HG02642 (cell line): Measurements from ENCODE around the gene ATF7.
"Not testable (repeated sequence)": the region's sequence is repeated elsewhere in the genome, so short reads cannot be mapped to it uniquely, and the experiment has no call there.

Source experiments
- ATAC-seq: cut with Tn5 transposase; IDR thresholded peaks from one replicate; pipeline ENCODE4 v1.9.1; 2021; ENCODE audit warnings: mild to moderate bottlenecking; ENCODE audit not compliant: unreplicated experiment, poor library complexity

Gene ATF7

DNA sequence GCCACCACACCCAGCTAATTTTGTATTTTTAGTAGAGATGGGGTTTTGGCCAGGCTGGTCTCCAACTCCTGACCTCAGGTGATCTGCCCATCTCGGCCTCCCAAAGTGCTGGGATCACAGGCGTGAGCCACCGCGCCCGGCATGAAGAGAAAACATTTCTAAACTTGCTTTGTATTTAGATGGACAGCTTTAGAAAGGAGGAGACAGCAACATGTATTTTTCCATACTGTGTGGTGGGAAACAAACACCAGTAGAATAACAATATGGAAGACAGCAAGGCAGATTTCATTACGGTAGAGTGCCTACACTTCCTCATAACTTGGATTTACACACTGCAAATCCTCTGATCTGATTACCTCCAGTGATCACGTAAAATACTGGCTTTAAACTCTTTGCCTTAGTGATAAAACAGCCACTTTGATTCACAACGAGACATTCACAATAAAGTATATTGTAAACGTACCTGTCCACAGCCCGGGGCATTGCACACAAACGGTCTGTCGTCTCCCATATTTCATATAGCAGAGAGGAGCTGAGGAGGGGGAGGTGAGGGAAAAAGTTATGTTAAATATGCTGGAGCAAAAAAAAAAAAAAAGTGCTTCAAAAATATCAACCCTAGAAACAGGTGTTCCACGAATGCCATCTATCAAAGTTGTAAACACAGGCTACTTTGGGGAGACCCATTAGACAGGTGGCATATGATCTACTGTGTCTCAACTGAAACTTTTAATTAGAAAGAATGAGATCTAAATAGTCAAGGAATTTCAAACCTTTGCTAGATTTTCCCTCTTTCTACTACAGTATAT lies 25.5 kb downstream of the ATF7 start:
- ATAC-seq, result no peak

DNA sequence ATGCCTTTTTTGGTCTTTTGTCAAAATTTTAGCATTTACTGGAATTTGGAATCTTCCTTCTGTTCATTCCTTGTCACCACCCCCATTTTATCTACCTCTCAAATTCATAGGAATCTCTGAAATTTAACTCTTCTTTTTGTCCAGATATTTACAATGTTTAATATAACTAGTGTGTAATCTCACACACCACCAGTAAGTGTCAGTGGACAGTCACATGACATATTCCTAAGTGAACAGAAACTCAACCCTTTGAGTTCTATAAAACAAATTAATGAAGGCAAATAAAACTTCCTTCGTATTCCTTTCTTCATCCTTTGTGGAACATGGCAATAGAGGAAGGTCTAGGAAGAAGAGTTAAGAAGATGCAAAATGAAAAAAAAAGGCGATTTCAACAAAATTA lies 26.6 kb downstream of the ATF7 start:
- no peak for ATAC-seq

DNA sequence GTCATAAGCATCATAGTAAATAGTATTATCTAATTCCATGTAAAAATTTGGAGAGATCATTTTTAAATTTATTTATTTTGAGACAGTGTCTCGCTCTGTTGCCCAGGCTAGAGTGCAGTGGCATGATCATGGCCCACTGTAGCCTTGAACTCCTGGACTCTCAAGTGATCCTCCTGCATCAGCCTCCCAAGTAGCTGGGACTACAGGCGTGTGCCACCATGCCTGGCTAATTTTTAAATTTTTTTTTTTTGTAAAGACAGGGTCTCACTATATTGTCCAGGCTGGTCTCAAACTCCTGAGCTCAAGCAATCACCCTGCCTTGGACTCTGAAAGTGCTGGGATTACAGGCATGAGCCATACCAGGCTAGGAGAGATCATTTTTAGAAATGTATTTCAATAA lies 27.2 kb downstream of the ATF7 start:
- not testable (repeated sequence) for ATAC-seq

DNA sequence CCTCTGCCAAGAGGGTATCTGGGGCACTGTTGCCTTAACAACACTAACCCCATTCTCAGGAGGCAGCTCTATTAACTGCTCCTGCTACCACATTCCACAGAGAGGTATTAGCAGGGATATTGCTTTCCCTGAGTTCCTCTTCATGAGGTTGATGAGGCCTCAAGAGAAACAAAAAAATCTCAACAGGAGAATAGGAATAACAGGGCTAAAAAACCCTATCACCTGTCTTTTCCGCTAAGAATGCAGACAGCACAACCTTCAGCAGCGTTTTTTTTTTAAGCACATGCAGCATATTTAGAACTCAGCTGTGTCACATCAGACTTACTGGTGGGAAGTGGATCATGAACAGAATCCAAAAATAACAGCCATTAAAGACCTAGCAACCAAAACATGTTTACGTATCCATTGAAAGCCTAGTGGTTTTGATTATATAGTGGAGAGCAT lies 29.2 kb downstream of the ATF7 start:
- ATAC-seq, result no peak

DNA sequence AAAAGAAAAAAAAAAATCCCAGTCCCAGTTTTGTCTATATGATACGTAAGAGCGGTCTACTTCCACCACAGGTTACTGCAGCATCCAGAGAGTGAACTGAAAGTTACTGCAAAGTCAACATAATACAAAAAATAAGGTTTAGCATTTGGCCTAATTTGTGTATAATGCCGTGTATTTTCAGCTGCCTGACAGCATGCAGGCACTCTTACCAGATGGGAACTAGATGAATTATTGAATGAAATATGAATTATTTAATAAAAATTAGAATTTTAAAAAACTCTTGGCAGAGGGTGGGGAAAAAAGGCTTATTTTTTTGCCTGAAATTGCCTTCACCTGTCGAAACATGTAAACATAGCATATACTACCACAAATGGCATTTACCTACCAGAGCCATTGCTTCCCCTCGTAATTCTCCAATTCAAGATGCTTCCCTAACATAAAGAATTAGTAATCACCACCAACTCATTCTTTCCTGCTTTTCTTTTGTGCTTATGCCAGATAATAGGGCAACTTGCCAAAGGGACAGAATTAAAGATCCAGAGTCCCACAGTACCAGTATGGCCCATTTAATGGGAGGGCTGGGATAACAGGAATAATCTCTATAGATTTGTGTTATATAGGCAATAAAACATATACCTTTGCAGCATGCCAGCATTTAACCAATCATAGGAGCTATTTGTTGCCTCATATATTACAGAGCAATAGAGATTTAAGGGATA lies 31.1 kb downstream of the ATF7 start:
- no peak for ATAC-seq

DNA sequence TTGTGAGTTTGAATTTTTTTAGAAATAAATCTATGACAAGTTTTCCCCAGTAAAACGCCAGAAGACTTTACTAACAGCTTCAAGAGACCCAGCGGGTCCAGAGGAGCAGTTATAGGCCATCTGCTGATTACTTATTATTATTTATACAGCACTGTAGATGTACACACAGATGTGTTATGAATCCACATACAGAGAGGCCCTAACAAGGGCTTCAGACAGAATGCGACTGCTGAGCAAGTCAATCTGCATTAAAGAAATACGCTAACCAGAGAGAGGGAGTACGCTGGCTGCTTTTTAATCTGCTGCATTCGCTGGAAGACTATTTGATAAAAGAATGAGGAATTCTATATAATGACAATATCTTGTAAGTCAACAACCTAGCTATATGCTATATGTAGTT lies 32.5 kb downstream of the ATF7 start:
- ATAC-seq, result no peak

DNA sequence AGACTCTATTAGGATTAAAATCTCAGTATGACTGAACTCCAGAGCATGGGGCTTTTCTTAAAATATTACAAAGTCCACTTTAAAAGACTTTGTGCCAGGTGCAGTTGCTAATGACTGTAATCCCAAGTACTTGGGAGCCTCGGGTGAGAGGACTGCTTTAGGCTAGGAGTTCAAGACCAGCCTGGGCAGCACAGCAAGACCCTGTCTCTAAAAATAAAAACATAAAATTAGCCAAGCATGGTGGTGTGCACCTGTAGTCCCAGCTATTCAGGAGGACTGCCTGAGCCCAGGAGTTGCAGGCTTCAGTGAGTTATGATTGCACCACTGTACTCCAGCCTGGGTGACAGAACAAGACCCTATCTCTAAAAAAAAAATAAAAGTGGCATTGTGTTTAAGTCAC lies 33.2 kb downstream of the ATF7 start:
- no peak for ATAC-seq

DNA sequence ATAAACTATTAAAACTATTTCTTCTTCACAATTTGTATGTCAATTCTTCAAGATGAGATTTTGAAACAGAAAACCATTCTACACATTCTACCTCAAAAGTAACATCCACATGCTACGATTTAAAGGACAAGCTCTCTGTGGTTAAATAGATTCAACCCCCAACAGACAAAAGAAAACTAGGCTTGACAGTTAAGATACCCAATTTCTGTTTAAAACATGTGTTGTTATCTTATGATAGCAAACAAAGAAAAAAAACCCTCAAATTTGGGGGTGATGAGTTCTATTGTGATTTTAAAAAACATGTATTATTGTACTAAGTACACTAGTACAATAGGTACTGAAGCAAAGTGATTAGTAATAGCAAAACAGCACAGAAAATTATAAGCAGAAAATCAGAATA lies 33.8 kb downstream of the ATF7 start:
- no peak for ATAC-seq

DNA sequence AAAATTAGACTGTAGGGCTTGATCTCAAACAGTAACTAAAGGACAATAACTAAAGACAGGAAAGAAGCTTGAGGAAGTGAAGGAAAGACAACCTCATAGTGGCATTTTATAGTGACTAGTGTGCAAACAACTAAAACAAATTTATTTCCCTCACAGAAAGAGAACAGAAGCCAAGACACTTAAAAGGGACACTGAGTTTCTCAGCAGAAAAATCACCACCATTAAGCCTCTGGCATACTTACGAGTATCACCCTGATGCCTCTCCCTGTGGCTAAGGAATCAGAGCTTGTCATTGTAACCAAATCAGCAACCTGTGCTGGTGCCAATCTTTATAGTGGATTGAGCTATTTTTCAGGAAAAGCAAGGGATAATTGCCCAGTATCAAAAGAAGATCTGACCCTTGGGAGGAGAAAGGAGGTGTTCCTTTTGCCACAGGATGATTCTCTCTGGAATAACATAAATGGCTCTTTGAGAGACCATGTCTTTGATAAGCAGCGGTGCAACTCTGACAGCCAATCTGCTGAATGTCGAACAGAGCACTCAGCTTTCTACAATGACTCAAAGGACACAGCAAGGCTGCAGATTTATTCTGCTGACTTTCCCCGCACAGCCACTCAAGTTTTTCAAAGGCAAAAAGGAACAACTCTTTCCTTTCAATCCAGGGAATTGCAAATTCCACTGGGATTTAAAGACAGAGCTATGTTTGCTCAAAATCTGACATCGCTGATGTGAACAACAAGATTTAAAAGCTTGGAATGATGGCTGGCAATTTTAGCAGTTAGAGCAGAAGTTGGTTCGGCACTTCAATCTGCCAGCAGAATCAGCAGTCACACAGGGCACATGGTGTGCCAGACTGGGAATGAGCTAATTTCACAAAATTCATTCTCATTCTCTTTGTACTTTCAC lies 34.6 kb downstream of the ATF7 start:
- no peak for ATAC-seq

DNA sequence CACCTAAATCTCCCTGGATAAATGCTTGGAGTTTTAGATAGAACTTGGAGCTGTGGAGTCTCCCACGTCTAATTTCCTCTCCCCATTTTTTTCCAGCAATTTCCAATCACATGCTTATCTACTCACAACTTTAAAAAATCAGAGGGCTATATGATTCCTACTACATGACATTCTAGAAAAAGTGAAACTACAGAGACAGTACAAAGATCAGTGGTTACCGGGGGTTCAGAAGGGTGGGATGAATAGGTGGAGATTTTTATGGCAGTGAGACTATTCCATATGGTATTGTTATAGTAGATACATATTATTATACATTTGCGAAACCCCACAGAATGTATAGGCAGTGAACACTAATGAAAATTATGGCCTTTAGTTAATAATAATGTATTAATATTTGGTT lies 35.5 kb downstream of the ATF7 start:
- no peak for ATAC-seq

DNA sequence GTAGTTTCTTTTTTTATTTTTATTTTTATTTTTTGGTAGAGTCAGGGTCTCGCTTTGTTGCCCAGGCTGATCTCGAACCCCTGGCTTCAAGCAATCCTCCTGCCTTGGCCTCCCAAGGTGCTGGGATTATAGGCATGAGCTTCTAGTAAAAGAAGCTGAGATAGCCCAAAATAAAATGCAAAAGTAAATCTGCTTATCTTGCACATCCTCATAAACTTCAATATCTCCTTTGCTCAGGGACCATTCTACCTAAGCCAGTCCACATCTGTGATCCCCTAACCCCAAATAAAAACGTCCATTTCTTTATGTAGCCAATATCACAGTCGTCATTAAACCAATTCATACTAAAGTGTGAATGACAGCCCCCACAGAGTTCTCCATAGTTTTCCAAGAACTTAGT lies 36.3 kb downstream of the ATF7 start:
- no peak for ATAC-seq

DNA sequence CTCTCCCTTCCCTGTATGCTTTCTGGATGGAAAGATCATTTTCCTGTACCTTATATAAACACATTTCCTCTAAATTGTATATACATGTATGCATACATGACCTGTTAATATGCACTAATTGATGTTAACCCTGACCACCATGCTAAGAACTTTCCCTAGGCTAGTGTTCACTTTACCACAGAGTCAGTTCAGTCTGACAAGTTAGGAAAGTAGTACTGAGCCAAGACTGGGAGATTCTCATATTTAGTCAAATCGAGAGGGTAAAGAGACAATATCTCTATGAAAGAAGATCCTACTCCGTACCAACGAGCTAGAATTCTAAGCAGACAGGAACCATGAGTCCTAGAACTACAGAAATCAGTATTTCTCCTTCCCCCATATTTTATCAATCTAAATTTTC lies 36.8 kb downstream of the ATF7 start:
- no peak for ATAC-seq

DNA sequence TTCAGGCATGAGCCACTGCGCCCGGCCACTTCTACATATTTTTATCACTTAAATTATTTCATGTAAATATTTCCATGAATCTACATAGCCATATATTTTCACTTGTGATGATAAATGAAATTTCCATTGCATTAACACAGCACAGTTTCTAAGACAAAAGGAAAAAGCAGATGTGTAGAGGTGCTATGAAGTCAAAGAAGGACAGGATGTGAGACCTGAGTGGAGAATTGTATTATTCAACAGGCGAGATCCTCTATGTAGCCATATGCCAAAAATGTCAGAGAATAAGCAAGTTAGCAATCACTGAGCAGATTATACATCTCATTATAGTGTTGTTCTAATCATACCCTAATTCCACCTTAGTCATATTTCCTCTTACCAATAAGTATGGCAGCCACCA lies 38.1 kb downstream of the ATF7 start:
- ATAC-seq, result no peak

DNA sequence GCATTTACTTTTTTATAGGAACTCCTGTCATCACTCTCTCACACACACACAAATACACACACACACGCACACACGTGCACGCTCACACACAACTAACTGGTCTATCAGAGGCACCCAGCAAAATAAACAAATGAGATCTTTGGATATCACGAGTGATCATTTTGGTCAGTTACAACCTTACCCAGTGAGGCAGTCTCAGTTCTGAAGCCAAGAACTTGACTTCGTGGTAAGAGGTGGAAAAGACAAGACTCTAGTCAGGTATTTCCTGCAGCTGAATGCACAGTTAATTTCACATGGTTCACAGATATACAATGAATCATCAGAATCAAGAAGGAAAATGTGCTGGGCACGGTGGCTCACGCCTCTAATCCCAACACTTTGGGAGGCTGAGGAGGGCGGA lies 39.4 kb downstream of the ATF7 start:
- ATAC-seq, result no peak

DNA sequence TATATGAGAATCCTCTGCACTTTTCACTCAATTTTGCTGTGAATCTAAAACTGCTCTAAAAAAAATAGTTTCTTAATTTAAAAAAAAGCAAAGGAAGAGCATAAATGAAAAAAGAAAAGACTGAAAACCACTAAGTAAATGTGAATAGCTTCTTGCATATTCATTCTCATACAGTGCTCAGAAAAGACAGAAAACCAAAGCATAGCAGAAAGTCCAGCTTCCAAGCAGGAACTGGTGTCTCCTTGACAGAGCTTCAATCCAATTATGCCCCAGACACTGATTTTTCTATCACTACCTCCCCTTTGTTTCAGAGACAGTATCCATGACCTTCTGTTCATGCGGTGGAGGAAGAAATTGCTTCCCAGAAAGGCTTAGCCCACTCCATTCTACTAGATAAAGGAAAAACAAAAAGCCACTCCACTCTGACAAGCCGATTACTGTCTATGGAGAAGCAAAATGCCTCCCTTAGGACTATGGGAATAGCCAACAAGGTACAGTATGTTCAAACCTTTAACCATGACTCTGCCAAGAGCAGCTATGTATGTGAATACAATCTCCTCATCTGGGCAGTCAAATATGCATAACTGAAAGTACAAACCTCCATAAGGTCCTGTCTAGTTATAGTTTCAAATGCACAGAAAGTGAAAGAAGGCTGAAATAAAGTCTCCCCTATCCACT lies 40.6 kb downstream of the ATF7 start:
- ATAC-seq, result no peak

DNA sequence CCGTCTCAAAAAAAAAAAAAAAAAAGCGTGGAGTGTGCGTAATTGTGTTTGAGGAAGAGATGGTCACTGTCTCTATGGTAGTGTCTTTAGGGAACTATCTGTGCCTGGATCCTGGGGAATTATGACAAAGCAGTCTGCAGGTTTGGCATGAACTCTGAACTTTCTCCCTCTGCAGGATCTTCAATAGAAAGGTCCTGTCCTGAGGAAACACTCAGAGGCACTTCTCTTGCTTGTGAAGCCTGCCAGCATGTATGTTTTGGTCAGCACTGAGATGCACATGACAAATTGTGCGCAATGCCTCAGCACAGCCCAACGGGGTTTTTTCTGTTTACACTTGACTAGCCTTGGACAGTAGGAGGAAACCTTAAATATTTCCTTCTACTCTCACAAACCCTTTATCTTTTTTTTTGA lies 46.6 kb downstream of the ATF7 start:
- peak; percentile 52 for ATAC-seq

DNA sequence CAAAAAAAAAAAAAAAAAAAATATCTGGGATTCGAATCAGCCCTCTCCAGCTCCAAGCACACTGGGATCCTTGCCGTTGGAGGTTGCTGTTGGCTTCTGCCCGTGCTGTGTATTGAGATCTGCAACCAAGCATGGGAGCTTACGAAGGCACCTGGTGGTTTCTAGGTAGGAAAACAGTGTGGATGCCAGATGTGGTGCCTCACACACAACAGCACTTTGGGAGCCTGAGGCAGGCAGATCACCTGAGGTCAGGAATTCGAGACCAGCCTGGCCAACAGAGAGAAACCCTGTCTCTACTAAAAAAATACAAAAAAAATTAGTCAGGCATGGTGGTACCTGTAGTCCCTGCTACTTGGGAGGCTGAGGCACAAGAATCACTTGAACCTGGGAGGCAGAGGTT lies 47.4 kb downstream of the ATF7 start:
- no peak for ATAC-seq

DNA sequence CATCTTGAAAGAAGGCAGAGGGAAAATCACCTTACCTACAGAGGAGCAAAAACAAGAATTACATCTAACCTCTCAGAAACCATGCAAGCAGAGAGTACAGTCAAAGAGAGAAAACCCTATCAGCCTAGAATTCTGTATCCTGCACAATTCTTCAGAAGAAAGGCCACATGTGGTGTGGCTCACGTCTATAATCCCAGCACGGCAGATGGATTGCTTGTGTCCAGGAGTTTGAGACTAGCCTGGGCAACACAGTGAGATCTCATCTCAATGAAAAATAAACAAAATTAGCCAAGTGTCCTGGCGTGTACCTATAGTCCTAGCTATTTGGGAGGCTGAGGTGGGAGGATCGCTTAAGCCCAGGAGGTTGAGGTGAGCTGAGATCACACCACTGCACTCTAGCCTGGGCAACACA lies 48.2 kb downstream of the ATF7 start:
- ATAC-seq, result no peak

DNA sequence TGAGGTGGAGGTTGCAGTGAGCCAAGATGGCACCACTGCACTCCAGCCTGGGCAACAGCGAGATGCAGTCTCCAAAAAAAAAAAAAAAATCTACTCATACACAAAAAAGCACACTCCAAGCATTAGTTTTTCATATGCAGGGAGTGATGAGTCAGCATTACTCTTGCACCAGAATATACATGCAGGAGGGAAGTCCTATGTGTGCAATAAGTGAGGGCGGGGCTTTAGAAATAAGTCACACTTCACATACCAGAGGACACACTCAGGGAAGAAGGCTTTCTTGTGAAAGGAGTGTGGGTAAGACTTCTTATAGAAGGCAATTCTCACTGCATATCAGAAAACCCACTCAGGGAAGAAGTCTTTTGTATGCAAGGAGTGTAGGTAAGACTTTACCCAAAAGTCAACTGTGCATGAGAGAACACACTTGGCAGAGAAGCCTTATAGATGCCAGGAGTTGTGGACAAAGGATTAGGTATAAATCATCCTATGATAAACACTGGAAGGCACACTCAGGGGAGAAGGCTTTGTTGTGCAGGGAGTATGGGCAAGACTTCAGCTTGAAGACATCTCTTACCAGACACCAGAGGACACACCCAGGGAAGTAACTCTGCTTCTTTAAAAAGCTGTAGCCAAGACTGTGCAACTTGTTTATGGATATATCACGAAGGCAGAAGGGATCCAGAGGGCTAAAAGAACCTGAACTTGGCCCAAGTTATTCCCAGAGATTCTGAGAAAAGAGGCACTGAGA lies 50.5 kb downstream of the ATF7 start:
- no peak for ATAC-seq
